ENCODE data around the gene MAP4K4.

The MAP4K4 gene

DNA sequence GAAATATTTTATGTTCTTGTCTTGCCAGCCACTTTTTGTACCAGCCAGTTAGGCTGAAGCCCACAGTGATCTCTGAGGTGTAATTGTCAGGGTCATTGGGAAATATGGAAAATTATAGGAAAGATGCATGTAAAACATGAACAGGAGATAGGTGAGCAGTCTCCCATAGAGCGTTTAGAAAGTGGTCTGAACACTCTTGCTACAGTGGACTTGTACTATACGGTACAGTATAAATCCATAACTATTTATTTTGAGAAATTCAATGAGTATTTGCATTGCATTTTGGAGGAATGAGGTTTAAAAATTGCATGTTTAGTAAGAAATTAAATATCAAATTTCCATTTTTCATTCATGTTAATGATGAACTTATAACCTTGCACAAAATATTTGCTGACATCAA lies 20.8 kb upstream of the MAP4K4 start:
- no peak for DNase-seq
- Histone ChIP-seq H3K9me3 (replicated peaks; ENCODE audit: insufficient read depth, low read length) (no peaks in the 10 kb centered on the region), H3K79me2 (ENCODE audit: low read length) (no peaks in the 10 kb centered on the region), H3K27me3 (replicated peaks; ENCODE audit: insufficient read depth, low read length) (no peaks in the 10 kb centered on the region), H3K9me2 (replicated peaks; ENCODE audit: insufficient read depth, low read length) (no peaks in the 10 kb centered on the region), H4K20me1 (ENCODE audit: insufficient read depth, low read length) (no peaks in the 10 kb centered on the region), H3K27ac (ENCODE audit: low read length) (no peak overlapping the region), H3K36me3 (replicated peaks; ENCODE audit: insufficient read depth, low read length) (no peaks in the 10 kb centered on the region), H3K4me3 (ENCODE audit: low read length) (no peak overlapping the region), H3F3A (ENCODE audit: insufficient read depth, low read length) (no peaks in the 10 kb centered on the region), H3K4me2 (ENCODE audit: low read depth, low read length) (no peak overlapping the region), H3K4me1 (ENCODE audit: low read length) (no peaks in the 10 kb centered on the region), H3K9ac (ENCODE audit: low read length) (no peak overlapping the region), H2AFZ (ENCODE audit: low read length) (no peak overlapping the region)
- no peak for TF ChIP-seq EZH2 (optimal IDR thresholded peaks at IDR 0.05; ENCODE audit: low read depth, low read length)
- TF ChIP-seq, protein P1, sequence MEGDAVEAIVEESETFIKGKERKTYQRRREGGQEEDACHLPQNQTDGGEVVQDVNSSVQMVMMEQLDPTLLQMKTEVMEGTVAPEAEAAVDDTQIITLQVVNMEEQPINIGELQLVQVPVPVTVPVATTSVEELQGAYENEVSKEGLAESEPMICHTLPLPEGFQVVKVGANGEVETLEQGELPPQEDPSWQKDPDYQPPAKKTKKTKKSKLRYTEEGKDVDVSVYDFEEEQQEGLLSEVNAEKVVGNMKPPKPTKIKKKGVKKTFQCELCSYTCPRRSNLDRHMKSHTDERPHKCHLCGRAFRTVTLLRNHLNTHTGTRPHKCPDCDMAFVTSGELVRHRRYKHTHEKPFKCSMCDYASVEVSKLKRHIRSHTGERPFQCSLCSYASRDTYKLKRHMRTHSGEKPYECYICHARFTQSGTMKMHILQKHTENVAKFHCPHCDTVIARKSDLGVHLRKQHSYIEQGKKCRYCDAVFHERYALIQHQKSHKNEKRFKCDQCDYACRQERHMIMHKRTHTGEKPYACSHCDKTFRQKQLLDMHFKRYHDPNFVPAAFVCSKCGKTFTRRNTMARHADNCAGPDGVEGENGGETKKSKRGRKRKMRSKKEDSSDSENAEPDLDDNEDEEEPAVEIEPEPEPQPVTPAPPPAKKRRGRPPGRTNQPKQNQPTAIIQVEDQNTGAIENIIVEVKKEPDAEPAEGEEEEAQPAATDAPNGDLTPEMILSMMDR (IDR thresholded peaks at IDR 0.05; ENCODE audit: low read length) = no peak
- TF ChIP-seq EZH2phosphoT487 (IDR thresholded peaks at IDR 0.05; ENCODE audit: low read length) = no peak

DNA sequence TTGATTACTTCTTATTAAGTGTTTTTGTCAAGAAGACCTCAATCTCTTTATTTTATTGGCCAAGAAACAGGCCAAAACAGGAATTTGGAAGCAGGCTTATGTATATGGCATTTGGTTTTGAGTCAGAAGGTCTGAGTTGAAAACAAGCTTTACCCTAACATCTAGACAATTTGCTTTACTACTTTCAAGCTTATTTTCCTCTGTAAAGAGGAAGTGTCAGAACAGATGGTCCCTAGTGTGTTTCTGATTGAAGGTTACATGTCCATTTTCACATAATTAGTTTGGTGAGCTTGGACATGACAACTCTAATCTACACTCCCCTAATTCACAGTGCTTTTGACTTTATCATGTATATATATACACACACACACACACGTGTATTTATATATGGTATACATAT lies 19.8 kb upstream of the MAP4K4 start:
- Histone ChIP-seq H3K79me2 (ENCODE audit: low read length) (no peaks in the 10 kb centered on the region), H3K9me2 (replicated peaks; ENCODE audit: insufficient read depth, low read length) (no peaks in the 10 kb centered on the region), H3K27ac (ENCODE audit: low read length) (no peak overlapping the region), H3K9ac (ENCODE audit: low read length) (no peak overlapping the region), H3K27me3 (replicated peaks; ENCODE audit: insufficient read depth, low read length) (no peaks in the 10 kb centered on the region), H3K4me1 (ENCODE audit: low read length) (no peaks in the 10 kb centered on the region), H3K4me3 (ENCODE audit: low read length) (no peak overlapping the region), H3F3A (ENCODE audit: insufficient read depth, low read length) (no peaks in the 10 kb centered on the region), H3K36me3 (replicated peaks; ENCODE audit: insufficient read depth, low read length) (no peaks in the 10 kb centered on the region), H3K4me2 (ENCODE audit: low read depth, low read length) (no peak overlapping the region), H4K20me1 (ENCODE audit: insufficient read depth, low read length) (no peaks in the 10 kb centered on the region), H2AFZ (ENCODE audit: low read length) (no peak overlapping the region), H3K9me3 (replicated peaks; ENCODE audit: insufficient read depth, low read length) (no peaks in the 10 kb centered on the region)
- no peak for TF ChIP-seq EZH2 (optimal IDR thresholded peaks at IDR 0.05; ENCODE audit: low read depth, low read length)
- TF ChIP-seq EZH2phosphoT487 (IDR thresholded peaks at IDR 0.05; ENCODE audit: low read length) = no peak
- TF ChIP-seq, protein P1 (IDR thresholded peaks at IDR 0.05; ENCODE audit: low read length) = no peak
- DNase-seq = no peak

DNA sequence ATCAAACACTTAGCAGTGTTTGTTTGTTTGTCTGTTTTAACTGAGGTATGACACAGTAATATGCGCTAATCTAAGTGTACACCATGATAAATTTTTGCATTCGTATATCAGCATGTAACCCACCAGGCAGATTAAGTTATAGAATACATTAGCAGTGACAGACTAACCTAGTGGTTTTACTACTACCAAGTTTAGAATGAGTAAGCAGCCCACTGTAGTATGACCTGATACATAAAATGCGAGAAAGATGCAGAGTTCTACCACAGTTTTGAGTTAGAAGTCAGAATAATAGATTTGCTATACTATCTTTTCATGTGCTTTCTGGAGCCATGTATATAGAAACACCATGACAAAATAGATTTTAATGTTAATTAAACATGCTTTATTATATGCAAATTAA lies 19.1 kb upstream of the MAP4K4 start:
- Histone ChIP-seq H3K79me2 (ENCODE audit: low read length) (no peaks in the 10 kb centered on the region), H4K20me1 (ENCODE audit: insufficient read depth, low read length) (no peaks in the 10 kb centered on the region), H3K27ac (ENCODE audit: low read length) (no peak overlapping the region), H3K4me1 (ENCODE audit: low read length) (no peaks in the 10 kb centered on the region), H2AFZ (ENCODE audit: low read length) (no peak overlapping the region), H3K27me3 (replicated peaks; ENCODE audit: insufficient read depth, low read length) (no peaks in the 10 kb centered on the region), H3K4me2 (ENCODE audit: low read depth, low read length) (no peak overlapping the region), H3K36me3 (replicated peaks; ENCODE audit: insufficient read depth, low read length) (no peaks in the 10 kb centered on the region), H3K4me3 (ENCODE audit: low read length) (no peak overlapping the region), H3K9me3 (replicated peaks; ENCODE audit: insufficient read depth, low read length) (no peaks in the 10 kb centered on the region), H3K9me2 (replicated peaks; ENCODE audit: insufficient read depth, low read length) (no peaks in the 10 kb centered on the region), H3F3A (ENCODE audit: insufficient read depth, low read length) (no peaks in the 10 kb centered on the region), H3K9ac (ENCODE audit: low read length) (no peak overlapping the region)
- TF ChIP-seq, protein P1 (IDR thresholded peaks at IDR 0.05; ENCODE audit: low read length) = no peak
- TF ChIP-seq EZH2phosphoT487 (IDR thresholded peaks at IDR 0.05; ENCODE audit: low read length) (no peak), EZH2 (optimal IDR thresholded peaks at IDR 0.05; ENCODE audit: low read depth, low read length) (no peak)
- no peak for DNase-seq
